RCC 7860 (cell line): ENCODE measurements around the gene ZNF256.

Experiments
- DNase-seq: peaks from one replicate; pipeline ENCODE4 v3.0.0-alpha.2; 2015; ENCODE audit warnings: low spot score
- FAIRE-seq: peaks from 2 replicates; lab custom pipeline; 2012; peaks lifted over from hg19 to GRCh38; lab: Jason Lieb, UNC

Gene ZNF256

DNA sequence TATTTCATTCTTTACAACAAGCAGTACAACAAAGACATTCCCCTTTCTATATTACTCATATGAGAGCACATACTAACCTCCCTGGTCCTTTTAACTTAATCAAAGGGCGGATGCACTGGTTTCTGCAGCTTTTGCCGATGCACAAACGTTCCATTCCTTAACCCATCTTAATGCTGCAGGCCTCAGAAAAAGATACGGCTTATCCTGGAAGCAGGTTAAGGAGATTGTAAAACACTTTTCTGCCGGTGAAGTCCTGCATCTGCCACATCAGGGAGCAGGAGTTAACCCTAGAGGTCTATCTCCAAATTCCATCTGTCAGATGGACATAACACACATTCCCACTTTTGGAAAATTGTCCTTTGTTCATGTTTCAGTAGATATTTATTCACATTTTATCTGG lies 47.2 kb downstream of the ZNF256 start:
- no peak for FAIRE-seq

More for the DNA sequence above, 47.2 kb downstream of the ZNF256 start:
- no peak for DNase-seq
